ENCODE results near the gene ZNF471. TPM values are rescaled to one million over a fixed set of nuclear protein-coding genes. Genes with fewer than 3 reads are reported as not detected.

Gene ZNF471
- total RNA-seq, 1 experiment from 2014 or later = 0.07 TPM

DNA sequence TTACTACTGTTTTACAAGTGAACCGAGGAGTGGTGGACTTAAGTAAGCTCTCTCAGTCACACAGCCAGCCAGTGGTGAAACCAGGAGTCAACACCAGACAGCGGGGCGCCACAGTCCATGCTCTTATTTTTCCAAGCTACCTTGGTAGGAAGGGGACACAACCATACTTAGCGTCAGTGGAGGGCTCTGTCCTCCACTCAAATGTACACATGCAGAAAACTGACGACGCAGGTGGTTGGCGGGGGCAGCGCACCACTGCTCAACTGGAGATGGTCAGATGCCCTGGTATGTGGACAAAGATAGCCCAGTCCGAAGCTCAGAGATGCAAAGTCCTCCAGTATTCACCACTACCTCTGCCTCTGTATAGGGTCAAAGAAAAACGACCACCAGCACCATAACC lies 31.6 kb upstream of the ZNF471 start:
- Histone ChIP-seq H4K20me1 (ENCODE audit: low read length) (no peaks in the 10 kb centered on the region), H3K27ac (ENCODE audit: low read length) (no peak overlapping the region), H2AFZ (ENCODE audit: low read length) (no peak overlapping the region), H3K9me2 (replicated peaks; ENCODE audit: low read length) (no peaks in the 10 kb centered on the region), H3K9me3 (ENCODE audit: low read length) (peaks cover 60% of the 10 kb centered on the region), H3K4me3 (ENCODE audit: low read length) (peak overlapping the region; percentile 65), H3K4me2 (ENCODE audit: low read length) (peak overlapping the region; percentile 91; the same call in 1 of the 2 replicates), H3K79me2 (ENCODE audit: low read length) (peaks cover 31% of the 10 kb centered on the region), H3K36me3 (ENCODE audit: low read depth, low read length) (peaks cover 50% of the 10 kb centered on the region), H3K27me3 (ENCODE audit: low read length) (no peaks in the 10 kb centered on the region), H3K4me1 (ENCODE audit: insufficient read depth, low read length) (no peaks in the 10 kb centered on the region), H3F3A (ENCODE audit: low read length, unreplicated experiment) (no peaks in the 10 kb centered on the region), H3K9ac (ENCODE audit: low read length) (no peak overlapping the region)
- ChIA-PET POLR2A (ENCODE audit: unreplicated experiment) (no interaction called here), CTCF (no interaction called here)
- intact Hi-C loops (cut with micrococcal nuclease) = loop anchor here (5.0 kb wide), 1 partner anchor 334 kb away; the partner anchor contains the start of gene ZNF444
- DNase-seq (no peak), ATAC-seq (no peak)
- BruUV-seq (replicated peaks) = no TSS peak
- TF ChIP-seq, protein P1, sequence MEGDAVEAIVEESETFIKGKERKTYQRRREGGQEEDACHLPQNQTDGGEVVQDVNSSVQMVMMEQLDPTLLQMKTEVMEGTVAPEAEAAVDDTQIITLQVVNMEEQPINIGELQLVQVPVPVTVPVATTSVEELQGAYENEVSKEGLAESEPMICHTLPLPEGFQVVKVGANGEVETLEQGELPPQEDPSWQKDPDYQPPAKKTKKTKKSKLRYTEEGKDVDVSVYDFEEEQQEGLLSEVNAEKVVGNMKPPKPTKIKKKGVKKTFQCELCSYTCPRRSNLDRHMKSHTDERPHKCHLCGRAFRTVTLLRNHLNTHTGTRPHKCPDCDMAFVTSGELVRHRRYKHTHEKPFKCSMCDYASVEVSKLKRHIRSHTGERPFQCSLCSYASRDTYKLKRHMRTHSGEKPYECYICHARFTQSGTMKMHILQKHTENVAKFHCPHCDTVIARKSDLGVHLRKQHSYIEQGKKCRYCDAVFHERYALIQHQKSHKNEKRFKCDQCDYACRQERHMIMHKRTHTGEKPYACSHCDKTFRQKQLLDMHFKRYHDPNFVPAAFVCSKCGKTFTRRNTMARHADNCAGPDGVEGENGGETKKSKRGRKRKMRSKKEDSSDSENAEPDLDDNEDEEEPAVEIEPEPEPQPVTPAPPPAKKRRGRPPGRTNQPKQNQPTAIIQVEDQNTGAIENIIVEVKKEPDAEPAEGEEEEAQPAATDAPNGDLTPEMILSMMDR (conservative IDR thresholded peaks at IDR 0.05; ENCODE audit: low read depth, low read length) = no peak
- no peak for TF ChIP-seq EZH2phosphoT487 (IDR thresholded peaks at IDR 0.05; ENCODE audit: borderline replicate concordance, low read length)
- TF ChIP-seq EZH2 (IDR thresholded peaks at IDR 0.05; ENCODE audit: low read length, unreplicated experiment) = no peak

DNA sequence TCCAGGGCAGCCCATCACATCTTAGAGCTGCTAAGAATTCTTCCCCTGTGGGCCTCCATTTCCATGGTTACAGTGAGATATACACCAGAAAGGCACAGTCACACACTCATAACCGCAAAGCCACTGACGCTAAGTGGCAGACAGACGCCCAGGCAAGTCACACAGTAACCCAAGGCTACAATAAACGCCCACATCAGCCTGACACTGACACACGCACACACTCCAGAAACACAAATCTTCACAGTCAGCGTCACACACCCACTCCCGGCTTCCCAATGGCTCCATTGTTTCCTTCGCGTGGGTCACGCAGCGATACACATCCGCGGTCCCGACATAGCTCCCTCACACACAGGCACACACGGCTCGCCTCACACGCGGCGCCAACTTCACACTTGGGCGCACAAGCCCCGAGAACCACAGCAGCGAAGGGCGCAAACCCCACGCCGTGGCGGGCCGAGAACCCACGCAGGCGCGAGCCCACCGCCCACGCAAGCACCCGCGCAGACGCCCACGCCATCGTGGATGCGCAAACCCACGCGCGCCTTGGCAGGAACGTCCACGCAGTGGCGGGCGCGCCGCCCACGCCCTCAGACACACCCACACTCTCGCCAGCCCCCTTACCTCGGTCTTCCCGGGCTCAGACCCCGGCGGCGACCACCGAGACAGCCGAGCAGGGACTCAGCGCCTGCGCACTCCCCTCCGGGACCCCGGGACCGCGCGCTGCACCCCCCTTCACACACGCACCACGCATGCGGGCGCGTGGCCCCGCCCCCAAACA lies 30.8 kb upstream of the ZNF471 start, which contains the start of gene ZNF667:
Gene ZNF667 (minus strand): TSS at position 695 of the 778 bp plus-strand sequence. CDS start 14,975 bp downstream, outside the sequence.
- peak within 1 kb of the TSS; percentile 97 for H2AFZ ChIP-seq (ENCODE audit: low read length)
- peaks cover 62% of the 10 kb centered on the region for H3K9me3 ChIP-seq (ENCODE audit: low read length)
- H3K4me3 ChIP-seq (ENCODE audit: low read length) = peak within 1 kb of the TSS; percentile 65
- H3K9me2 ChIP-seq (replicated peaks; ENCODE audit: low read length) = no peaks in the 10 kb centered on the region
- ATAC-seq (peak; percentile 7; the same call in 1 of the 2 replicates), DNase-seq (peak; percentile 46)
- H3K27me3 ChIP-seq (ENCODE audit: low read length) = no peaks in the 10 kb centered on the region
- no peaks in the 10 kb centered on the region for H4K20me1 ChIP-seq (ENCODE audit: low read length)
- H3K27ac ChIP-seq (ENCODE audit: low read length) = peak within 1 kb of the TSS; percentile 39
- intact Hi-C loops (cut with micrococcal nuclease) = loop anchor here (5.0 kb wide), 1 partner anchor 335 kb away; the partner anchor contains the start of gene ZNF444
- no TSS peak for BruUV-seq (replicated peaks)
- H3K4me1 ChIP-seq (ENCODE audit: insufficient read depth, low read length) = no peaks in the 10 kb centered on the region
- POLR2A ChIA-PET (ENCODE audit: unreplicated experiment) = no interaction called here
- no peaks in the 10 kb centered on the region for H3F3A ChIP-seq (ENCODE audit: low read length, unreplicated experiment)
- peak within 1 kb of the TSS; percentile 59 for H3K9ac ChIP-seq (ENCODE audit: low read length)
- H3K79me2 ChIP-seq (ENCODE audit: low read length) = peaks cover 31% of the 10 kb centered on the region
- H3K36me3 ChIP-seq (ENCODE audit: low read depth, low read length) = peaks cover 44% of the 10 kb centered on the region
- H3K4me2 ChIP-seq (ENCODE audit: low read length) = peak within 1 kb of the TSS; percentile 91
- CTCF ChIA-PET = no interaction called here
- TF ChIP-seq EZH2 (IDR thresholded peaks at IDR 0.05; ENCODE audit: low read length, unreplicated experiment) (no peak), EZH2phosphoT487 (IDR thresholded peaks at IDR 0.05; ENCODE audit: borderline replicate concordance, low read length) (no peak)
- TF ChIP-seq, protein P1 (conservative IDR thresholded peaks at IDR 0.05; ENCODE audit: low read depth, low read length) = no peak

All from PC-3 (cell line).